Endothelial cell of umbilical vein (primary cell): ENCODE results near the gene ZFY. TPM values are rescaled to one million over a fixed set of nuclear protein-coding genes. Genes with fewer than 3 reads are reported as not detected.

Experiments
- BruUV-seq: library from RNA; stranded (reverse); fragments of 400-500 nt; replicated peaks from 2 replicates; lab custom pipeline; 2021; lab: Mats Ljungman, UMichigan
- CTCF ChIA-PET: fragments of 300-600, 350-600 bp; sonication (Branson Sonifier 250); formaldehyde crosslinking; loops from one replicate; lab custom pipeline; 2021; ENCODE audit warnings: antibody characterized with exemption, inconsistent platforms; lab: Charles Lee
- POLR2A ChIA-PET: fragments of 300-600, 350-600 bp; sonication (Branson Sonifier 250); formaldehyde crosslinking; loops from one replicate; lab custom pipeline; 2021; ENCODE audit warnings: antibody characterized with exemption, inconsistent platforms; lab: Charles Lee
- DNase-seq: peaks from one replicate; pipeline ENCODE4 v3.0.0-alpha.2; 2011; ENCODE audit warnings: low read depth, low spot score
- FAIRE-seq: peaks from 2 replicates; lab custom pipeline; 2011; peaks lifted over from hg19 to GRCh38; lab: Jason Lieb, UNC
- H2AFZ ChIP-seq: 2 replicates; pipeline ENCODE4 v1.6.0; 2012; ENCODE audit warnings: low read depth, low read length, control low read depth, inconsistent platforms
- H3K27ac ChIP-seq: 2 replicates; pipeline ENCODE4 v1.5.1; 2011; ENCODE audit warnings: low read depth, mild to moderate bottlenecking, control low read depth, low read length, moderate library complexity; ENCODE audit not compliant: insufficient read depth
- H3K27me3 ChIP-seq, 2 experiments: 2 replicates each; pipeline versions ENCODE4 v1.6.0 to v1.6.1; 2011; ENCODE audit warnings: low read length in 2 of 2, mixed read lengths in 1 of 2; ENCODE audit not compliant: control insufficient read depth in 2 of 2, insufficient read depth in 2 of 2
- H3K36me3 ChIP-seq, 2 experiments: 2 replicates in 1 of 2; 3 replicates in 1 of 2; pipeline ENCODE4 v1.5.1; 2011; ENCODE audit warnings: low read length in 2 of 2, mild to moderate bottlenecking in 1 of 2, moderate library complexity in 1 of 2; ENCODE audit not compliant: control insufficient read depth in 2 of 2, insufficient read depth in 2 of 2; ENCODE audit errors: extremely low read depth in 1 of 2
- H3K4me1 ChIP-seq: 3 replicates; pipeline ENCODE4 v1.5.1; 2011; ENCODE audit warnings: mild to moderate bottlenecking, low read length; ENCODE audit not compliant: control insufficient read depth, insufficient read depth; ENCODE audit errors: extremely low read depth
- H3K4me2 ChIP-seq: 2 replicates; pipeline ENCODE4 v1.6.1; 2011; ENCODE audit warnings: low read length, control low read depth, mixed read lengths; ENCODE audit not compliant: insufficient read depth
- H3K4me3 ChIP-seq, 3 experiments: fragments of 200-600 bp in 1 of 3; sonication (generic), shearing (Covaris generic) in 1 of 3; replicated peaks in 1 of 3; 2 replicates each; pipeline ENCODE4 v1.5.1; 2011 to 2016; ENCODE audit warnings: control low read depth in 3 of 3, low read length in 3 of 3, mild to moderate bottlenecking in 2 of 3, inconsistent platforms in 1 of 3, low read depth in 1 of 3, moderate library complexity in 1 of 3; ENCODE audit not compliant: insufficient read depth in 1 of 3
- H3K79me2 ChIP-seq: 2 replicates; pipeline ENCODE4 v1.6.0; 2012; ENCODE audit warnings: low read length, inconsistent platforms; ENCODE audit not compliant: control insufficient read depth, insufficient read depth
- H3K9ac ChIP-seq: replicated peaks from 2 replicates; pipeline ENCODE3; 2011; ENCODE audit warnings: low read length, control low read depth; ENCODE audit not compliant: insufficient read depth; ENCODE audit errors: extremely low read depth
- H3K9me1 ChIP-seq: replicated peaks from 3 replicates; pipeline ENCODE4 v1.6.0; 2011; ENCODE audit warnings: mild to moderate bottlenecking, low read length; ENCODE audit not compliant: control insufficient read depth, insufficient read depth; ENCODE audit errors: extremely low read depth
- H3K9me3 ChIP-seq: replicated peaks from 2 replicates; pipeline ENCODE4 v1.5.1; 2012; ENCODE audit warnings: low read length, inconsistent platforms; ENCODE audit not compliant: control insufficient read depth, insufficient read depth
- H4K20me1 ChIP-seq: replicated peaks from 2 replicates; pipeline ENCODE3; 2011; ENCODE audit warnings: mild to moderate bottlenecking, low read length; ENCODE audit not compliant: control insufficient read depth, insufficient read depth; ENCODE audit errors: extremely low read depth
- EZH2 ChIP-seq: IDR thresholded peaks from 2 replicates; pipeline ENCODE4 v1.6.1; 2012; ENCODE audit warnings: borderline replicate concordance, low read depth, mild to moderate bottlenecking, moderate library complexity, low read length, inconsistent platforms; ENCODE audit not compliant: severe bottlenecking
- FOS ChIP-seq: IDR thresholded peaks from 2 replicates; pipeline ENCODE4 v1.6.1; 2011; ENCODE audit warnings: mild to moderate bottlenecking, low read length, moderate library complexity, borderline replicate concordance; ENCODE audit not compliant: insufficient read depth
- GATA2 ChIP-seq: IDR thresholded peaks from 2 replicates; pipeline ENCODE4 v1.7.0; 2011; ENCODE audit warnings: low read depth, mild to moderate bottlenecking, moderate library complexity, mixed read lengths, low read length; ENCODE audit not compliant: insufficient read length, insufficient read depth
- JUN ChIP-seq: IDR thresholded peaks from 2 replicates; pipeline ENCODE4 v1.6.1; 2011; ENCODE audit warnings: borderline replicate concordance, low read depth; ENCODE audit not compliant: insufficient read length, insufficient read depth
- MYC ChIP-seq: IDR thresholded peaks from one replicate; pipeline ENCODE4 v1.6.1; 2011; ENCODE audit warnings: mild to moderate bottlenecking, low read depth, low read length
- POLR2A ChIP-seq: IDR thresholded peaks from 2 replicates; pipeline ENCODE4 v1.6.1; 2012; ENCODE audit warnings: low read depth, mild to moderate bottlenecking, control low read depth, low read length
- POLR2AphosphoS5 ChIP-seq: IDR thresholded peaks from 2 replicates; pipeline ENCODE4 v1.6.1; 2012; ENCODE audit warnings: low read depth, mild to moderate bottlenecking, control low read depth, low read length, moderate library complexity; ENCODE audit not compliant: insufficient read depth
- dilution Hi-C: fragments of 300-500 bp; cut with MboI; formaldehyde crosslinking; loops from one replicate; pipeline ENCODE4 v1.15.0; 2019; ENCODE audit warnings: low sequenced_read_pairs; ENCODE audit not compliant: extremely low pct_ligation_motif_present
- intact Hi-C: fragments of 100-400 bp; cut with micrococcal nuclease; formaldehyde crosslinking; loops from one replicate; pipeline ENCODE4 v1.10.0; 2022
- polyA plus RNA-seq, 4 experiments: library from polyadenylated mRNA; depleted of rRNA in 3 of 4; stranded (reverse) in 3 of 4; unstranded in 1 of 4; fragments of >200 nt; gene quantifications; 2 replicates each; pipeline versions ENCODE4 v1.2.1 to v1.2.3, GENCODE V29; 2011 to 2012; ENCODE audit warnings: missing spikeins in 1 of 4
- total RNA-seq: library from RNA; stranded (reverse); gene quantifications from 2 replicates; pipeline ENCODE4 v1.2.3, GENCODE V29; 2021
- TF ChIP-seq, protein P1 (sequence below), 2 donors: IDR thresholded peaks; 1 replicate in 1 of 2; 2 replicates in 1 of 2; pipeline ENCODE4 v1.5.1; 2011; ENCODE audit warnings: low read length in 2 of 2, mild to moderate bottlenecking in 2 of 2, moderate library complexity in 2 of 2, control low read depth in 1 of 2, inconsistent platforms in 1 of 2, low read depth in 1 of 2; ENCODE audit not compliant: insufficient read depth in 1 of 2; ENCODE audit errors: extremely low read depth in 1 of 2
- TF ChIP-seq, protein P2 (sequence below): IDR thresholded peaks from 2 replicates; pipeline ENCODE4 v1.6.1; 2011; ENCODE audit not compliant: insufficient read depth, insufficient read length

Gene ZFY
- total and polyA plus RNA-seq, 2 donors (not counting 3 experiments of a cell fraction or from before 2014, with no cell fraction given) = 3.1 to 10.8 TPM

DNA sequence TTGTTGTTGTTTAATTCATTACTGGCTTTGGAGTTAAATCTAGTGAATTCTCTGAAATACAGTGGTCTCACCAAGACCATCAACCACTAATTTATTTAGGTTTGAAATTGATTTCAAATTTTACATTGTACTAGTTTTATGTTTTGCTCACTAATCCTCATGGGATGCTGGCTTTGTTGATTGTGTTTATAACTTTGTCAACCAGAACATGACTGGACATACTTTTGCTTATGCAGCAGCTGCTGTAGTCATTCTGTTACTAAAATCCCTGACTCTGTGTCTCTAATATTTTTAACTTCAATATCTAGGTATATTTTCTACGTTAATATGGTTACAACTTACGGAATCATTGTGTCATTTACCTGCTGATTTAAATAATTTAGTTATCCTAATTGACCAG, 26.9 kb downstream of the ZFY start:
- CTCF ChIA-PET = no interaction called here
- Histone ChIP-seq H3K79me2 (peaks cover 16% of the 10 kb centered on the region), H3K4me2 (no peak overlapping the region), H4K20me1 (no peaks in the 10 kb centered on the region), H3K4me1 (no peaks in the 10 kb centered on the region), H3K36me3 (peaks cover 0 to under 1% of the 10 kb centered on the region in 2 experiments), H3K27me3 (no peaks in the 10 kb centered on the region), H3K9me3 (no peaks in the 10 kb centered on the region), H3K27ac (no peak overlapping the region), H3K9ac (no peak overlapping the region), H2AFZ (no peak overlapping the region), H3K9me1 (no peaks in the 10 kb centered on the region), H3K4me3 (no peak overlapping the region)
- POLR2A ChIA-PET = no interaction called here
- DNase-seq (no peak), FAIRE-seq (no peak)
- intact Hi-C loops = no loop called here
- no TSS peak for BruUV-seq
- no peak for TF ChIP-seq JUN
- TF ChIP-seq, protein P1, sequence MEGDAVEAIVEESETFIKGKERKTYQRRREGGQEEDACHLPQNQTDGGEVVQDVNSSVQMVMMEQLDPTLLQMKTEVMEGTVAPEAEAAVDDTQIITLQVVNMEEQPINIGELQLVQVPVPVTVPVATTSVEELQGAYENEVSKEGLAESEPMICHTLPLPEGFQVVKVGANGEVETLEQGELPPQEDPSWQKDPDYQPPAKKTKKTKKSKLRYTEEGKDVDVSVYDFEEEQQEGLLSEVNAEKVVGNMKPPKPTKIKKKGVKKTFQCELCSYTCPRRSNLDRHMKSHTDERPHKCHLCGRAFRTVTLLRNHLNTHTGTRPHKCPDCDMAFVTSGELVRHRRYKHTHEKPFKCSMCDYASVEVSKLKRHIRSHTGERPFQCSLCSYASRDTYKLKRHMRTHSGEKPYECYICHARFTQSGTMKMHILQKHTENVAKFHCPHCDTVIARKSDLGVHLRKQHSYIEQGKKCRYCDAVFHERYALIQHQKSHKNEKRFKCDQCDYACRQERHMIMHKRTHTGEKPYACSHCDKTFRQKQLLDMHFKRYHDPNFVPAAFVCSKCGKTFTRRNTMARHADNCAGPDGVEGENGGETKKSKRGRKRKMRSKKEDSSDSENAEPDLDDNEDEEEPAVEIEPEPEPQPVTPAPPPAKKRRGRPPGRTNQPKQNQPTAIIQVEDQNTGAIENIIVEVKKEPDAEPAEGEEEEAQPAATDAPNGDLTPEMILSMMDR (IDR thresholded peaks at IDR 0.05; ENCODE audit: extremely low read depth in 1 of 2, insufficient read depth in 1 of 2, low read depth in 1 of 2, low read length in 2 of 2) = no peak
- no peak for TF ChIP-seq GATA2
- no peak for TF ChIP-seq POLR2A
- no peak for TF ChIP-seq FOS
- no peak for TF ChIP-seq EZH2
- TF ChIP-seq, protein P2, sequence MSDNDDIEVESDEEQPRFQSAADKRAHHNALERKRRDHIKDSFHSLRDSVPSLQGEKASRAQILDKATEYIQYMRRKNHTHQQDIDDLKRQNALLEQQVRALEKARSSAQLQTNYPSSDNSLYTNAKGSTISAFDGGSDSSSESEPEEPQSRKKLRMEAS = no peak
- no peak for TF ChIP-seq POLR2AphosphoS5
- no peak for TF ChIP-seq MYC
- dilution Hi-C loops = no loop called here
